Panc1 (cell line): ENCODE data around the gene ASB17.

ENCODE experiments used
- POLR2AphosphoS5 ChIP-seq: IDR thresholded peaks from 2 replicates; pipeline ENCODE4 v1.6.1; 2012; ENCODE audit warnings: mild to moderate bottlenecking, low read depth, low read length, moderate library complexity
- TCF7L2 ChIP-seq: IDR thresholded peaks from 2 replicates; pipeline ENCODE4 v1.6.1; 2011; ENCODE audit warnings: mild to moderate bottlenecking, low read depth, low read length, inconsistent platforms
- TF ChIP-seq, protein P1 (sequence below): fragments of 450-650 bp; IDR thresholded peaks from 2 replicates; pipeline ENCODE4 v1.5.1; 2017; ENCODE audit warnings: mild to moderate bottlenecking
- TF ChIP-seq, protein P2 (sequence below), 2 experiments: IDR thresholded peaks; 2 replicates each; pipeline ENCODE4 v1.6.1; 2011 to 2012; ENCODE audit warnings: low read depth in 2 of 2, control low read depth in 1 of 2, low read length in 1 of 2, mild to moderate bottlenecking in 1 of 2, moderate library complexity in 1 of 2; ENCODE audit not compliant: insufficient read depth in 1 of 2

DNA sequence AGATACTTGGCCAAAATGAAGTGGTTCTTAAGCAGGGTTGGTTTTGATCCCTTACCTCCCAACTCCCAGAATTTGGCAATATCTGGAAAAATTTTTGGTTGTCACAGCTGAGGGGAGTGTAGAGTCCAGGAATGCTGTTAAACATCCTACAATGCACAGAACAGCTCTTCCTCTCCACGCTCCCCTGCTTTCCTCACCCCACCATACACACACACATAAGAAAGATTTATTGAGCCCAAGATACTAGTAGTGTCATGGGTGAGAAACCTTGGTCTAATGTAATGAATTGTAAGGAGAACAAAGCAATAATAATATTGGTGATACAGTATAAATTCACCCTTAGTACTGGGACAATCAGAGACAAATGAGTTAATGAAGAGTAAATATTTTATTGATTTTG is 47.8 kb downstream of the ASB17 start:
- TF ChIP-seq, protein P1, sequence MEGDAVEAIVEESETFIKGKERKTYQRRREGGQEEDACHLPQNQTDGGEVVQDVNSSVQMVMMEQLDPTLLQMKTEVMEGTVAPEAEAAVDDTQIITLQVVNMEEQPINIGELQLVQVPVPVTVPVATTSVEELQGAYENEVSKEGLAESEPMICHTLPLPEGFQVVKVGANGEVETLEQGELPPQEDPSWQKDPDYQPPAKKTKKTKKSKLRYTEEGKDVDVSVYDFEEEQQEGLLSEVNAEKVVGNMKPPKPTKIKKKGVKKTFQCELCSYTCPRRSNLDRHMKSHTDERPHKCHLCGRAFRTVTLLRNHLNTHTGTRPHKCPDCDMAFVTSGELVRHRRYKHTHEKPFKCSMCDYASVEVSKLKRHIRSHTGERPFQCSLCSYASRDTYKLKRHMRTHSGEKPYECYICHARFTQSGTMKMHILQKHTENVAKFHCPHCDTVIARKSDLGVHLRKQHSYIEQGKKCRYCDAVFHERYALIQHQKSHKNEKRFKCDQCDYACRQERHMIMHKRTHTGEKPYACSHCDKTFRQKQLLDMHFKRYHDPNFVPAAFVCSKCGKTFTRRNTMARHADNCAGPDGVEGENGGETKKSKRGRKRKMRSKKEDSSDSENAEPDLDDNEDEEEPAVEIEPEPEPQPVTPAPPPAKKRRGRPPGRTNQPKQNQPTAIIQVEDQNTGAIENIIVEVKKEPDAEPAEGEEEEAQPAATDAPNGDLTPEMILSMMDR: no peak
- TF ChIP-seq POLR2AphosphoS5: no peak
- TF ChIP-seq TCF7L2: no peak
- TF ChIP-seq, protein P2, sequence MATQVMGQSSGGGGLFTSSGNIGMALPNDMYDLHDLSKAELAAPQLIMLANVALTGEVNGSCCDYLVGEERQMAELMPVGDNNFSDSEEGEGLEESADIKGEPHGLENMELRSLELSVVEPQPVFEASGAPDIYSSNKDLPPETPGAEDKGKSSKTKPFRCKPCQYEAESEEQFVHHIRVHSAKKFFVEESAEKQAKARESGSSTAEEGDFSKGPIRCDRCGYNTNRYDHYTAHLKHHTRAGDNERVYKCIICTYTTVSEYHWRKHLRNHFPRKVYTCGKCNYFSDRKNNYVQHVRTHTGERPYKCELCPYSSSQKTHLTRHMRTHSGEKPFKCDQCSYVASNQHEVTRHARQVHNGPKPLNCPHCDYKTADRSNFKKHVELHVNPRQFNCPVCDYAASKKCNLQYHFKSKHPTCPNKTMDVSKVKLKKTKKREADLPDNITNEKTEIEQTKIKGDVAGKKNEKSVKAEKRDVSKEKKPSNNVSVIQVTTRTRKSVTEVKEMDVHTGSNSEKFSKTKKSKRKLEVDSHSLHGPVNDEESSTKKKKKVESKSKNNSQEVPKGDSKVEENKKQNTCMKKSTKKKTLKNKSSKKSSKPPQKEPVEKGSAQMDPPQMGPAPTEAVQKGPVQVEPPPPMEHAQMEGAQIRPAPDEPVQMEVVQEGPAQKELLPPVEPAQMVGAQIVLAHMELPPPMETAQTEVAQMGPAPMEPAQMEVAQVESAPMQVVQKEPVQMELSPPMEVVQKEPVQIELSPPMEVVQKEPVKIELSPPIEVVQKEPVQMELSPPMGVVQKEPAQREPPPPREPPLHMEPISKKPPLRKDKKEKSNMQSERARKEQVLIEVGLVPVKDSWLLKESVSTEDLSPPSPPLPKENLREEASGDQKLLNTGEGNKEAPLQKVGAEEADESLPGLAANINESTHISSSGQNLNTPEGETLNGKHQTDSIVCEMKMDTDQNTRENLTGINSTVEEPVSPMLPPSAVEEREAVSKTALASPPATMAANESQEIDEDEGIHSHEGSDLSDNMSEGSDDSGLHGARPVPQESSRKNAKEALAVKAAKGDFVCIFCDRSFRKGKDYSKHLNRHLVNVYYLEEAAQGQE (IDR thresholded peaks at IDR 0.05; ENCODE audit: insufficient read depth in 1 of 2, low read depth in 2 of 2, low read length in 1 of 2): no peak
